AG04449 (cell line): ENCODE data around the gene GRM4.

ENCODE experiments used
- CTCF ChIA-PET: fragments of 350-600 bp; formaldehyde crosslinking; extraction: SDS; loops from one replicate; lab custom pipeline; 2021; ENCODE audit warnings: antibody characterized with exemption; lab: Yijun Ruan, JAX
- POLR2A ChIA-PET: fragments of 400-600, 350-600 bp; formaldehyde crosslinking; extraction: SDS; loops from one replicate; lab custom pipeline; 2020; ENCODE audit warnings: antibody characterized with exemption, inconsistent platforms; lab: Yijun Ruan, JAX
- DNase-seq: peaks from one replicate; pipeline ENCODE4 v3.0.0-alpha.2; 2010; ENCODE audit warnings: low read depth, low spot score
- H3K4me3 ChIP-seq: 2 replicates; pipeline ENCODE4 v1.5.1; 2011; ENCODE audit warnings: low read depth, mild to moderate bottlenecking, control low read depth, low read length
- CTCF ChIP-seq: IDR thresholded peaks from one replicate; pipeline ENCODE4 v1.5.1; 2011; ENCODE audit warnings: mild to moderate bottlenecking, moderate library complexity, low read length, control low read depth, inconsistent platforms; ENCODE audit not compliant: insufficient read depth; ENCODE audit errors: missing control alignments

Gene GRM4

DNA sequence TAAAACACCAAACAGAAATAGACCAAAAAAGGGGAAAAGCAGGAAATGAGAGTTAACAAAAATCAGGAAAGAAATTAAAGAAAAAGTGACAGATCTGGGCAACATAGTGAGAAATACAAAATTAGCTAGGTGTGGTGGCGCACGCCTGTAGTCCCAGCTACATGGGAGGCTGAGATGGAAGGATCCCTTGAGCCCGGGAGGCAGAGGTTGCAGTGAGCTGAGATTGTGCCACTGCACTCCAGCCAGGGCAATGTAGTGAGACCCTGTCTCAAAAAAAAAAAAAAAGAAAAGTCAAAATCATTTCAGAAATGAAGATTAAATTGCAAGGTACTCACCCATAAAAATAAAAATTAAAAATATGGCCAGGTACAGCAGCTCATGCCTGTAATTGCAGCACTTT is 13.0 kb upstream of the GRM4 start:
- ChIA-PET POLR2A (no interaction called here), CTCF (interaction anchor here (1.0 to 6.2 kb wide), 4 partner anchors 104 to 450 kb away, joined by 3 to 124 read pairs (median 52); partner anchors contain the start of gene IP6K3)
- no peak for DNase-seq
- TF ChIP-seq CTCF = no peak
- H3K4me3 ChIP-seq = no peak overlapping the region

DNA sequence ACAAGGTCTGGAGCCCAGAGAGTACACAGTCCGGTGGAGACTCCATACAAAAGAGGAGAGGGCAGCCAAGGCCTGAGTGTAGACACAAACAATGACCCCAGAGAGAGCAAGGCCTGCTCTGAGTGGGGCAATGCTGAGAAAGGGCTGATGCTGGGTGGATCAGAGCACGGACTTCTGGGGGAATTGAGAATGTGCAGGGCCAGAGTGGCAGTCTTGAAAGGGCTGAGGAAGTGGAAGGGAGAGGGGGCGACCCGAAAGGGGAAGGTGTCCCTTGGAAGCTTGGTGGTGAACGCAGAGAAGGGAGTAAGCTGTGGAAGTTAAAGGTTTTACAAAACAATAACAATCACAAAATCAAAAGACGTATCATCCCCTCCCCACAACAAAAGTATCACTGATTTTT is 12.0 kb upstream of the GRM4 start:
- CTCF ChIA-PET = interaction anchor here (1.5 to 6.2 kb wide), 4 partner anchors 11 to 412 kb away, joined by 5 to 124 read pairs (median 54); partner anchors contain the start of gene IP6K3
- TF ChIP-seq CTCF = no peak
- POLR2A ChIA-PET = no interaction called here
- DNase-seq = no peak
- no peak overlapping the region for H3K4me3 ChIP-seq

DNA sequence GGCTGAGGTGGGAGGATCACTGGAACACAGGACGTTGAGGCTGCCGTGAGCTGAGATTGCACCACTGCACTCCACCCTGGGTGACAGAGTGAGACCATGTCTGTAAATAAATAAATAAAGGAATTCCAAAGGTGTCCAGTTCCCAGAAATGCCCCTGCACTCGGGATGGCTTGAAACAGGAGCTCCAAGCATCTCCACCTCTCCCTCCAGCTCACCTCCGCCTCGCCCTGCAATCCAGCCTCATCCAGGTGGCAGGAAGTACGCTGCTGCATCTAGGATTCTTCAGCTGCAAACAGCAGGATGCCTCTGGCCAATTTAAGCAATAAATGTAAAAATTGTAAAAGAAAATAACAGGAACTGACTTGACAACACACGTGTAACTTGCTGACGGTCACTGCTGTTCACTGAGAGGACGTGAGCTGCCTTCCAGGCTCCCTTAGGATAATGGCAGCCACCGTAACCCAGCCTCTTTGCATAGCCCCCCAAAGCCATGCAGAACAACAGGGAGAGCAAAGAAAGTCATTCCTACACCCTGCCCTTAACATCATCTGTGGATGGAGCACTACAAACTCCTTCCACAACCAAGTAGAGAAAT is 11.4 kb upstream of the GRM4 start:
- ChIA-PET POLR2A (no interaction called here), CTCF (interaction anchor here (3.0 to 6.2 kb wide), 3 partner anchors 10 to 412 kb away, joined by 9 to 124 read pairs (median 99); partner anchors contain the start of gene IP6K3)
- no peak for DNase-seq
- no peak overlapping the region for H3K4me3 ChIP-seq
- TF ChIP-seq CTCF = no peak

- ChIA-PET CTCF (interaction anchor here (0.6 to 6.2 kb wide), 41 partner anchors 8 to 765 kb away, joined by 3 to 124 read pairs (median 5); partner anchors contain the start of genes GRM4, HMGA1, IP6K3 and UQCC2), POLR2A (no interaction called here)
- no peak for DNase-seq
- TF ChIP-seq CTCF = no peak
- no peak overlapping the region for H3K4me3 ChIP-seq
Observed at GRCh38 chr6:34155471-34156300, 9.8 kb upstream of the GRM4 start.

DNA sequence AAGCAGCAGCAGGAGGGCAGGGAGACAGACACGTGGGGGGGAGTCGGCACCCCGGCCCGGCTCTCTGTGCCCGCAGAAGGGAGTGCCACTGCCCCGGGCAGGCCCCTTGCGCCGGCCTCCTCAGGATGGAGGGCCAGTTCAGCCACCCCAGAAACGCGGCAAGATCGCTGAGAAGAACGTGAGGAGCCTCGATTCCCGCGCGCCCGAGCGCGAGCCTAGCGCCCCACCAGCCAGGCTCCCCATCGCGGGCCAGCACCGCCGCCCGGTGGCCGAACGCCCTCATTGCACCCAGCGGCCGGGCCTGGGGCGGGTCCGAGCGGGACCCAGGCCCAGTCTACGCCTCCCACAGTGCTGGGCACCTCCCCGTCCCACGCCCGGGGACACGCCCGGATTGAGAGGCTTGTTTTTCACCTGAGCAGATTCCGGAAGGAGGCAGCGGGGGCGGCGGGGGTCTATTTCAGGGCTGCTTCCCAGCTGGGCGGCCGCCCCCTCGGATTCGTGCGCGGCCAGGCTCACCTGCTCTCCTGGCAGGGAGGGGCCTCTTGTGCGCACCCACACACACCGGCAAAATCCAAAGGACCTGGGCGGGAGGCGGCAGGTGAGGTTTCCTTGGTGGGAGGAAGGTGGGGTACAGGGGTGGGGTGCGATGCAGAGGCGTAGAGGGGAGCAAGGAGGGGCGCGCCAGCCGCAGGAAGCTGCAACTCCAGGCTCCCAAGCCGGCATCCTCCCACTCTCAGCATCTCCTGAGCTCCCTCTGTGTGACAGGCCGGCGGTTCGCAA is 9.0 kb upstream of the GRM4 start:
- TF ChIP-seq CTCF = peak; percentile 94
- CTCF ChIA-PET = interaction anchor here (0.6 to 6.2 kb wide), 43 partner anchors 8 to 764 kb away, joined by 3 to 124 read pairs (median 4); partner anchors contain the start of genes GRM4, HMGA1, IP6K3 and UQCC2
- POLR2A ChIA-PET = no interaction called here
- H3K4me3 ChIP-seq = peak overlapping the region; percentile 42
- DNase-seq = no peak
